Measurements from ENCODE around the gene INTS6L.

DNA sequence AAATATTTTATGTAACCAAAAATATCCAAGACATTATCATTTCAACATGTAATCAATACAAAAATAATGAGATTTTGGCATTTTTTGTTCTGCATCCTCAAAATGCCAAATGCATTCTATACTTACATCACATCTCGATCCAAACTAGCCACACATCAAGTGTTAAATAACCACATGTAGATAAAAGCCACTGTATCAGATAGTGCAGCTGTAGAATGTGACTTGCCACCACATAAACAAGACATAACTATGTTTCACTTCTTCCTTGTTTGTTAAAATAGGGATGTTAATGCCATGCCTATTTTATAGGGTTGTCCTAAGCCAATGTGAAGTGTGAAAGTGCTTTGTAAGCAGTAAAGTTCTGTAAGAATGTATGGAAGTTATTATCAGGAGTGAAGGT lies 20.9 kb downstream of the INTS6L start:
- TF ChIP-seq POLR2A (IDR thresholded peaks at IDR 0.05; ENCODE audit: low read length) = no peak
- TF ChIP-seq GATA1 (IDR thresholded peaks at IDR 0.05; ENCODE audit: low read depth, low read length) = no peak
